HG02981 (cell line): Measurements from ENCODE around the gene APPBP2.
"Not testable (repeated sequence)": the region's sequence is repeated elsewhere in the genome, so short reads cannot be mapped to it uniquely, and the experiment has no call there.

Source experiments
- ATAC-seq: cut with Tn5 transposase; IDR thresholded peaks from one replicate; pipeline ENCODE4 v1.9.1; 2021; ENCODE audit warnings: mild to moderate bottlenecking, moderate library complexity; ENCODE audit not compliant: unreplicated experiment

Gene APPBP2, protein sequence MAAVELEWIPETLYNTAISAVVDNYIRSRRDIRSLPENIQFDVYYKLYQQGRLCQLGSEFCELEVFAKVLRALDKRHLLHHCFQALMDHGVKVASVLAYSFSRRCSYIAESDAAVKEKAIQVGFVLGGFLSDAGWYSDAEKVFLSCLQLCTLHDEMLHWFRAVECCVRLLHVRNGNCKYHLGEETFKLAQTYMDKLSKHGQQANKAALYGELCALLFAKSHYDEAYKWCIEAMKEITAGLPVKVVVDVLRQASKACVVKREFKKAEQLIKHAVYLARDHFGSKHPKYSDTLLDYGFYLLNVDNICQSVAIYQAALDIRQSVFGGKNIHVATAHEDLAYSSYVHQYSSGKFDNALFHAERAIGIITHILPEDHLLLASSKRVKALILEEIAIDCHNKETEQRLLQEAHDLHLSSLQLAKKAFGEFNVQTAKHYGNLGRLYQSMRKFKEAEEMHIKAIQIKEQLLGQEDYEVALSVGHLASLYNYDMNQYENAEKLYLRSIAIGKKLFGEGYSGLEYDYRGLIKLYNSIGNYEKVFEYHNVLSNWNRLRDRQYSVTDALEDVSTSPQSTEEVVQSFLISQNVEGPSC

DNA sequence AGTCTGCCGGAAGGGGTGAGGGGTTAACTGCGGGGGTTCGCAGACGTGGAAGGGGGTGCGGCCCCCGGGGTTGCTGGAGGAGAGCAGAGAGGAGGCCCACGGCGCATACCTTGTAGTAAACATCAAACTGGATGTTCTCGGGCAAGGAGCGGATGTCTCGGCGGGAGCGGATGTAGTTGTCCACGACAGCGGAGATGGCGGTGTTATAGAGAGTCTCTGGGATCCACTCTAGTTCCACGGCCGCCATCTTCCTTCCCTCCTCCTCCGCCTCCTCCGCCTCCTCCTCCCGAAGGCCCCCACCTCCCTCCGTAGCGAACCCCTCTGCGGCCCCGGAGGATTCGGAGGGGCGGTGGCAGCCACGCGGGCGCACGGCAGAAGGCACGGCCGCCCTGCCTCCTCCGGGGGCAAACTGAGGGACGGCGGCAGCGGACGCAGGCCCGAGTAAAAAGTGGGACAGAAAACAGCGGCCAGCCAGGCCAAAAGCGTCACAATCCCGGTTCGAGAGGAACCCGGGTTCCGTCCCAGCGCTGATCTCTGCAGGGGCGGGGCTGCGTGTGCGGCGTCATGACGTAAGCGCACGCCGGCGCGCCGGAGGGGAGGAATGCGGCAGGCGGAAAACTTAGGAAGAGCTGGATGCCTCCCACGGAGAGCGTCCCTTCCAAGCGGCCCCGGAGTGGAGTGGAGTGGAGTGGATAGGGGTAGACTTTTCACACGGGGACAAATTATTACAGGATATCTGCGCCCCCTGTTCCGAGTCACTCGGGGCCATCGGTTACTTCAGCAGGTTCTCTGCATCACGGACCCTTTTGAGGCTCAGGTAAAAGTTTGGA, at the start of gene APPBP2:
TSS of gene APPBP2 (minus strand) at position 558 of the 830 bp plus-strand sequence. CDS start at position 247, 311 bp downstream.
- ATAC-seq = peak; percentile 81

GRCh38 chr17:60573236-60574051, 47.4 kb upstream of the APPBP2 start:
- no peak for ATAC-seq

GRCh38 chr17:60565233-60565632, 39.2 kb upstream of the APPBP2 start:
- ATAC-seq = no peak

GRCh38 chr17:60563743-60564142, 37.7 kb upstream of the APPBP2 start:
- ATAC-seq = no peak

GRCh38 chr17:60562421-60562820, 36.4 kb upstream of the APPBP2 start:
- ATAC-seq = no peak

- no peak for ATAC-seq
These were observed 34.8 kb upstream of the APPBP2 start for GRCh38 chr17:60560860-60561257.

GRCh38 chr17:60559995-60560859, 34.2 kb upstream of the APPBP2 start:
- ATAC-seq = no peak

DNA sequence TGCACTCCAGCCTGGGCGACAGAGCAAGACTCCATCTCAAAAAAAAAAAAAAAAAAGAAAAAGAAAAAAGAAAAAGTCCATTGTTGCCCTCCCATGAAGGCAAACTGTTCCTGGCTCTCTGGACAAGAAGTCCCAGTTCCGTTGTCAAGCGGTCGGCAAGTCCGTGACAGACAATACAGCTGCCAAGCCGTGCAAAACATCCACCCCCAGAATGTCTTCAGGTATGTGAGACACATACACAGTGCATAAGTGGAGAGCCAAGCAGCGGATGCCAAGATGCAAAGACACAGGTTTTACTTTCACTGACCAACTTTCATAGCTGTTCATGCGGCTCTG, 33.6 kb upstream of the APPBP2 start:
- no peak for ATAC-seq

- ATAC-seq = no peak
These were observed 31.8 kb upstream of the APPBP2 start for GRCh38 chr17:60557805-60558204.

DNA sequence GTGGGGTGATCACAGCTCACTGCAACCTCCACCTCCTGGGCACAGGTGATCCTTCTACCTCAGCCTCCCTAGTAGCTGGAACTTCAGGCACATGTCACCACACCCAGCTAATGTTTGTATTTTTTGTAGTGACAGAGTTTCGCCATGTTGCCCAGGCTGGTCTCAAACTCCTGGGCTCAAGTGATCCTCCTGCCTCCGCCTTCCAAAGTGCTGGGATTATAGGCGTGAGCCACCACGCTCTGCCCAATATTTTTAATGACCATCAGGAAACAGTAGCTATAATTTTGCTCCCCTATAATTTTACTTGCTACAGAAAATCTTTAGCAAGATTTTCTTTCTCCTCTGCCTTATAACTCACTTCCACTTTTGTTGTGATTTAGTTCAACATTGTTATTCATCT, 29.7 kb upstream of the APPBP2 start:
- no peak for ATAC-seq

- ATAC-seq = no peak
These were observed 28.3 kb upstream of the APPBP2 start for GRCh38 chr17:60554377-60554788.

DNA sequence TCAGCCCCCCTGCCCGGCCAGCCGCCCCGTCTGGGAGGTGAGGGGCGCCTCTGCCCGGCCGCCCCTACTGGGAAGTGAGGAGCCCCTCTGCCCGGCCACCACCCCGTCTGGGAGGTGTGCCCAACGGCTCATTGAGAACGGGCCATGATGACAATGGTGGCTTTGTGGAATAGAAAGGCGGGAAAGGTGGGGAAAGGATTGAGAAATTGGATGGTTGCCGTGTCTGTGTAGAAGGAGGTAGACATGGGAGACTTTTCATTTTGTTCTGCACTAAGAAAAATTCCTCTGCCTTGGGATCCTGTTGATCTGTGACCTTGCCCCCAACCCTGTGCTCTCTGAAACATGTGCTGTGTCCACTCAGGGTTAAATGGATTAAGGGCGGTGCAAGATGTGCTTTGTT, 26.2 kb upstream of the APPBP2 start:
- ATAC-seq = not testable (repeated sequence)

- ATAC-seq = no peak
These were observed 22.9 kb upstream of the APPBP2 start for GRCh38 chr17:60548990-60549389.

DNA sequence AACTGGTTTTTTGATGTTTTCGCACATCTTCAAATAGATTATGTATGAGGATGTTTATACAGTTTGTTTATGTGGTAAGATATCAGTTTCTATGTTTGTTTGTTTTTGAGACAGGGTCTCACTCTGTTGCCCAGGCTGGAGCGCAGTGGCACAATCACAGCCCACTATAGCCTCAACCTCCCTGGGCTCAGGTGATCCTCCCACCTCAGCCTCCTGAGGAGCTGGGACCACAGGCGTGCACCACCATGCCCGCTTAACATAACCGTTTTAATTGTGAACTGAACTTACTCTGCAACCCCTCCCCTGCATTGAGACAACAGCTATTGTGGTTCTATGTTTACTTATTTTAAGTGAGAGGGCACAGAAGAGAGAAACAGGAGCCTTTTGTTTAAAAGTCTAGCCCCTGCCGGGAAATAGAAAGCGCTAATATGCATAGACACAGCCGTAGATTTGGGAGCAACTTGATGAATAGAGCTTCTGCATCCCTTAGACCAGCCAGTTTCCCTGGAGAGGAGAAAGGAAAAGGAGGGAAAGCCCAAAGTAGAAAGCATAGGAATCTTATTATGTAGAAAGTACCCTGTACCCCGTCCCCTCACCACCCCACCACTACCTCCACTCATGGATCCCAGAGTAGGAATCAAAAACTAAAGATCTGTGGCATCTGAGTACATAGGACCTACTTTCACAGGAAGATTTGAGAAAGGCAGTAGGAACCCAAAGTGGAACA, 19.6 kb upstream of the APPBP2 start:
- ATAC-seq = no peak

- no peak for ATAC-seq
These were observed 16.0 kb upstream of the APPBP2 start for GRCh38 chr17:60542071-60542470.

DNA sequence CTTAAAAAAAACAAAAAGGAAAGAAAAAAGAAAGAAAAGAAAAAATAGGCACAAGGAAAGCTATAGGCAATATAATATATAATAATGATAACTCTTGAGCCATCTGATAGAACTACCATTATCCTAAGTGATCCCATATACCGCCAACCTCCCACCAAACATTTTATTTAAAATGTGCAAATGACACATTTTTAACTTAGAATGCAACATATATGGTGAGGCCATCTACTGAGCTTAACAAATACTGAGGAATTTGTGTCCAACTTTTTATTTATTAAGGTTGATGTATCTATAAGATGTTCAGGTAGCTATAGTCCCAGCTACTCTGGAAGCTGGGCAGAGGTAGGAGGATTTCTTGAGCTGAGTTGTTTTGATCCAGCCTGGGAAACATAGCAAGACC, 14.4 kb upstream of the APPBP2 start:
- ATAC-seq = no peak

DNA sequence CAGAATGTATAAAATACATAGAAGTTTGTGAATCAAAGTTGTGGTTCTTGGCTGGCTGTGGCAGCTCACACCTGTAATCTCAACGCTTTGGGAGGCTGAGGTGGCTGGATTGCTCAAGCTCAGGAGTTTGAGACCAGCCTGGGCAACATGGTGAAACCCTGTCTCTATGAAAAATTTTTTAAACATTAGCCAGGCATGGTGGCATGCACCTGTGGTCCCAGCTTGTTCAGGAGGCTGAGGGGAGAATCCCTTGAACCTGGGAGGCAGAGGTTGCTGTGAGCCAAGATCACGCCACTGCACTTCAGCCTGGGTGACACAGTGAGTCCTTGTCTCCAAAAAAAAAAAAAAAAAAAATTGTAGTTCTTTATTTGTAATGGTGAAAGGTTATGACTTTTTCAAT, 13.8 kb upstream of the APPBP2 start:
- ATAC-seq = no peak

GRCh38 chr17:60538726-60539125, 12.7 kb upstream of the APPBP2 start:
- ATAC-seq = no peak
